Muscle of arm (tissue), 12 donors: ENCODE data around the gene DBF4B. TPM values are rescaled to one million over a fixed set of nuclear protein-coding genes. Genes with fewer than 3 reads are reported as not detected.

ENCODE experiments used
- DNase-seq: peaks from one replicate; pipeline ENCODE4 v3.0.0-alpha.2; 2013
- polyA plus RNA-seq, 12 donors: library from polyadenylated mRNA; unstranded; fragments of 120-200 nt; gene quantifications; one replicate each; pipeline ENCODE4 v1.2.1, GENCODE V29; 2013; ENCODE audit not compliant: insufficient read length in 12 of 12

DBF4B gene
- polyA plus RNA-seq, 12 donors: 5.5 to 18.5 (median 7.1) TPM; not detected in 1

GRCh38 chr17:44777394-44778348 lies 69.2 kb downstream of the DBF4B start:
- no peak for DNase-seq

- DNase-seq: no peak
These were observed 70.3 kb downstream of the DBF4B start for GRCh38 chr17:44778656-44779210.

- DNase-seq: peak; percentile 90
These were observed 71.0 kb downstream of the DBF4B start for GRCh38 chr17:44779211-44780025.

- DNase-seq: no peak
These were observed 71.7 kb downstream of the DBF4B start for GRCh38 chr17:44780161-44780560.

GRCh38 chr17:44780845-44781480 lies 72.5 kb downstream of the DBF4B start:
- no peak for DNase-seq

GRCh38 chr17:44781551-44782325 lies 73.3 kb downstream of the DBF4B start:
- peak; percentile 75 for DNase-seq

- no peak for DNase-seq
These were observed 73.9 kb downstream of the DBF4B start for GRCh38 chr17:44782326-44782850.

- no peak for DNase-seq
These were observed 77.5 kb downstream of the DBF4B start for GRCh38 chr17:44785921-44786320.

- no peak for DNase-seq
These were observed 78.2 kb downstream of the DBF4B start for GRCh38 chr17:44786551-44787081.

- DNase-seq: no peak
These were observed 78.9 kb downstream of the DBF4B start for GRCh38 chr17:44787271-44787940.

GRCh38 chr17:44788139-44788538 lies 79.7 kb downstream of the DBF4B start:
- DNase-seq: no peak

- DNase-seq: no peak
These were observed 83.8 kb downstream of the DBF4B start for GRCh38 chr17:44792276-44792675.

- no peak for DNase-seq
These were observed 85.7 kb downstream of the DBF4B start for GRCh38 chr17:44793885-44794842.

- DNase-seq: no peak
These were observed 86.5 kb downstream of the DBF4B start for GRCh38 chr17:44794851-44795413.

- DNase-seq: no peak
These were observed 87.0 kb downstream of the DBF4B start for GRCh38 chr17:44795421-44795820.

- no peak for DNase-seq
These were observed 87.5 kb downstream of the DBF4B start for GRCh38 chr17:44795928-44796327.

- no peak for DNase-seq
These were observed 88.3 kb downstream of the DBF4B start for GRCh38 chr17:44796731-44797130.

- DNase-seq: no peak
These were observed 89.3 kb downstream of the DBF4B start for GRCh38 chr17:44797802-44798201.
